DND-41 (cell line): Measurements from ENCODE around the gene ATXN7L1.

Experiments used
- EZH2 ChIP-seq: IDR thresholded peaks from 3 replicates; pipeline ENCODE4 v1.6.1; 2012; ENCODE audit warnings: borderline replicate concordance, low read depth, mild to moderate bottlenecking, moderate library complexity, low read length, inconsistent platforms; ENCODE audit not compliant: severe bottlenecking
- TF ChIP-seq, protein P1 (sequence below): IDR thresholded peaks from 2 replicates; pipeline ENCODE4 v1.5.1; 2012; ENCODE audit warnings: borderline replicate concordance, low read length, moderate library complexity, mild to moderate bottlenecking; ENCODE audit not compliant: poor library complexity, severe bottlenecking; ENCODE audit errors: extremely low read depth

- TF ChIP-seq, protein P1, sequence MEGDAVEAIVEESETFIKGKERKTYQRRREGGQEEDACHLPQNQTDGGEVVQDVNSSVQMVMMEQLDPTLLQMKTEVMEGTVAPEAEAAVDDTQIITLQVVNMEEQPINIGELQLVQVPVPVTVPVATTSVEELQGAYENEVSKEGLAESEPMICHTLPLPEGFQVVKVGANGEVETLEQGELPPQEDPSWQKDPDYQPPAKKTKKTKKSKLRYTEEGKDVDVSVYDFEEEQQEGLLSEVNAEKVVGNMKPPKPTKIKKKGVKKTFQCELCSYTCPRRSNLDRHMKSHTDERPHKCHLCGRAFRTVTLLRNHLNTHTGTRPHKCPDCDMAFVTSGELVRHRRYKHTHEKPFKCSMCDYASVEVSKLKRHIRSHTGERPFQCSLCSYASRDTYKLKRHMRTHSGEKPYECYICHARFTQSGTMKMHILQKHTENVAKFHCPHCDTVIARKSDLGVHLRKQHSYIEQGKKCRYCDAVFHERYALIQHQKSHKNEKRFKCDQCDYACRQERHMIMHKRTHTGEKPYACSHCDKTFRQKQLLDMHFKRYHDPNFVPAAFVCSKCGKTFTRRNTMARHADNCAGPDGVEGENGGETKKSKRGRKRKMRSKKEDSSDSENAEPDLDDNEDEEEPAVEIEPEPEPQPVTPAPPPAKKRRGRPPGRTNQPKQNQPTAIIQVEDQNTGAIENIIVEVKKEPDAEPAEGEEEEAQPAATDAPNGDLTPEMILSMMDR = no peak
- TF ChIP-seq EZH2 = no peak
Measured at GRCh38 chr7:105661625-105662024, 214.8 kb downstream of the ATXN7L1 start.
